Mammary epithelial cell (primary cell): ENCODE measurements around the gene ATP10B.

Experiments
- CTCF ChIP-seq, 2 donors: IDR thresholded peaks in 1 of 2; conservative IDR thresholded peaks in 1 of 2; 2 replicates each; pipeline ENCODE4 v1.5.1; 2011 to 2012; ENCODE audit warnings: inconsistent platforms in 2 of 2, low read length in 2 of 2, mild to moderate bottlenecking in 2 of 2, control low read depth in 1 of 2, low read depth in 1 of 2; ENCODE audit not compliant: insufficient read depth in 1 of 2; ENCODE audit errors: extremely low read depth in 1 of 2
- EZH2 ChIP-seq: IDR thresholded peaks from 2 replicates; pipeline ENCODE4 v1.6.1; 2012; ENCODE audit warnings: low read length, inconsistent platforms, borderline replicate concordance

GRCh38 chr5:160605266-160605665 lies 246.7 kb downstream of the ATP10B start:
- TF ChIP-seq EZH2, result no peak
- no peak for TF ChIP-seq CTCF (conservative IDR thresholded peaks at IDR 0.05 in 1 of 2, IDR thresholded peaks at IDR 0.05 in 1 of 2; ENCODE audit: extremely low read depth in 1 of 2, insufficient read depth in 1 of 2, low read depth in 1 of 2, low read length in 2 of 2)
